AG04450 (cell line): Measurements from ENCODE around the gene NDUFAF4. TPM values are rescaled to one million over a fixed set of nuclear protein-coding genes. Genes with fewer than 3 reads are reported as not detected.

Experiments used
- CTCF ChIA-PET: fragments of 300-600, 350-600 bp; formaldehyde crosslinking; extraction: SDS; loops from one replicate; lab custom pipeline; 2022; ENCODE audit warnings: antibody characterized with exemption, inconsistent platforms; lab: Charles Lee
- POLR2A ChIA-PET: fragments of 350-600 bp; formaldehyde crosslinking; extraction: SDS; loops from one replicate; lab custom pipeline; 2021; ENCODE audit warnings: antibody characterized with exemption, inconsistent platforms; lab: Yijun Ruan, JAX
- DNase-seq: peaks from one replicate; pipeline ENCODE4 v3.0.0-alpha.2; 2011; ENCODE audit warnings: low read depth, low spot score
- H3K27ac ChIP-seq: one replicate; pipeline ENCODE4 v1.5.1; 2012; ENCODE audit warnings: low read depth, low read length, control low read depth
- H3K27me3 ChIP-seq: one replicate; pipeline ENCODE4 v1.6.0; 2012; ENCODE audit warnings: low read length; ENCODE audit not compliant: control insufficient read depth, insufficient read depth
- H3K4me3 ChIP-seq: 2 replicates; pipeline ENCODE4 v1.5.1; 2011; ENCODE audit warnings: mild to moderate bottlenecking, low read depth, low read length, control low read depth
- H3K9me3 ChIP-seq: 2 replicates; pipeline ENCODE4 v1.5.1; 2012; ENCODE audit warnings: low read length; ENCODE audit not compliant: control insufficient read depth, insufficient read depth
- CTCF ChIP-seq: IDR thresholded peaks from 2 replicates; pipeline ENCODE4 v1.5.1; 2011; ENCODE audit warnings: low read depth, low read length, control low read depth, inconsistent platforms
- polyA plus RNA-seq: library from polyadenylated mRNA; depleted of rRNA; stranded (reverse); fragments of >200 nt; gene quantifications from 2 replicates; pipeline ENCODE4 v1.2.3, GENCODE V29; 2011

NDUFAF4 gene
- polyA plus RNA-seq, 1 experiment, result 32.5 TPM

- H3K9me3 ChIP-seq, result no peaks in the 10 kb centered on the region
- POLR2A ChIA-PET, result interaction anchor here (1.0 kb wide), 1 partner anchor 11 kb away, joined by 3 read pairs; no protein-coding TSS in a partner anchor
- no peak overlapping the region for H3K4me3 ChIP-seq
- DNase-seq, result no peak
- no peak overlapping the region for H3K27ac ChIP-seq
- TF ChIP-seq CTCF, result no peak
- CTCF ChIA-PET, result interaction anchor here (1.0 to 1.2 kb wide), 2 partner anchors 34 to 237 kb away, joined by 3 read pairs; no protein-coding TSS in a partner anchor
- no peaks in the 10 kb centered on the region for H3K27me3 ChIP-seq
These were observed 33.3 kb downstream of the NDUFAF4 start for GRCh38 chr6:96864216-96865054.

GRCh38 chr6:96862560-96862959, 35.1 kb downstream of the NDUFAF4 start:
- ChIA-PET POLR2A (no interaction called here), CTCF (no interaction called here)
- TF ChIP-seq CTCF, result no peak
- H3K9me3 ChIP-seq, result no peaks in the 10 kb centered on the region
- no peak overlapping the region for H3K27ac ChIP-seq
- no peak for DNase-seq
- no peak overlapping the region for H3K4me3 ChIP-seq
- H3K27me3 ChIP-seq, result no peaks in the 10 kb centered on the region

GRCh38 chr6:96861588-96861987, 36.1 kb downstream of the NDUFAF4 start:
- ChIA-PET POLR2A (no interaction called here), CTCF (no interaction called here)

GRCh38 chr6:96856856-96857255, 40.8 kb downstream of the NDUFAF4 start:
- Histone ChIP-seq H3K9me3 (no peaks in the 10 kb centered on the region), H3K4me3 (no peak overlapping the region), H3K27me3 (no peaks in the 10 kb centered on the region), H3K27ac (no peak overlapping the region)
- no peak for TF ChIP-seq CTCF
- ChIA-PET CTCF (no interaction called here), POLR2A (no interaction called here)
- DNase-seq, result no peak

More at GRCh38 chr6:96861588-96861987, 36.1 kb downstream of the NDUFAF4 start:
- H3K9me3 ChIP-seq, result no peaks in the 10 kb centered on the region
- H3K27ac ChIP-seq, result no peak overlapping the region
- no peak for DNase-seq
- H3K27me3 ChIP-seq, result no peaks in the 10 kb centered on the region
- H3K4me3 ChIP-seq, result no peak overlapping the region
- TF ChIP-seq CTCF, result no peak

- ChIA-PET CTCF (no interaction called here), POLR2A (interaction anchor here (1.0 kb wide), 1 partner anchor 12 kb away, joined by 3 read pairs; no protein-coding TSS in a partner anchor)
- Histone ChIP-seq H3K9me3 (no peaks in the 10 kb centered on the region), H3K27me3 (no peaks in the 10 kb centered on the region), H3K27ac (no peak overlapping the region), H3K4me3 (no peak overlapping the region)
- DNase-seq, result no peak
- TF ChIP-seq CTCF, result no peak
These were observed 44.6 kb downstream of the NDUFAF4 start for GRCh38 chr6:96853083-96853482.
